ENCODE data around the gene HAPSTR1. TPM values are rescaled to one million over a fixed set of nuclear protein-coding genes. Genes with fewer than 3 reads are reported as not detected.

Gene HAPSTR1
- total RNA-seq, 1 donor, result 86.8 TPM

- DNase-seq (ENCODE audit: low read depth), result no peak
- TF ChIP-seq CTCF (IDR thresholded peaks at IDR 0.05; ENCODE audit: insufficient read depth, low read depth, low read length), result no peak
- H3K4me3 ChIP-seq (ENCODE audit: low read depth, low read length), result no peak overlapping the region
Measured at GRCh38 chr16:9125658-9126505, 34.4 kb downstream of the HAPSTR1 start.

- no peak for TF ChIP-seq CTCF (IDR thresholded peaks at IDR 0.05; ENCODE audit: insufficient read depth, low read depth, low read length)
- no peak for DNase-seq (ENCODE audit: low read depth)
- no peak overlapping the region for H3K4me3 ChIP-seq (ENCODE audit: low read depth, low read length)
Measured at GRCh38 chr16:9126609-9127008, 35.2 kb downstream of the HAPSTR1 start.

GRCh38 chr16:9128346-9129342 lies 37.2 kb downstream of the HAPSTR1 start:
- DNase-seq (ENCODE audit: low read depth), result no peak
- H3K4me3 ChIP-seq (ENCODE audit: low read depth, low read length), result no peak overlapping the region
- no peak for TF ChIP-seq CTCF (IDR thresholded peaks at IDR 0.05; ENCODE audit: insufficient read depth, low read depth, low read length)

- DNase-seq (ENCODE audit: low read depth), result no peak
Measured at GRCh38 chr16:9134306-9134705, 42.9 kb downstream of the HAPSTR1 start.

GRCh38 chr16:9134739-9135138 lies 43.3 kb downstream of the HAPSTR1 start:
- H3K4me3 ChIP-seq (ENCODE audit: low read depth, low read length), result no peak overlapping the region
- DNase-seq (ENCODE audit: low read depth), result peak; percentile 56
- TF ChIP-seq CTCF (IDR thresholded peaks at IDR 0.05; ENCODE audit: insufficient read depth, low read depth, low read length), result peak; percentile 64

More at GRCh38 chr16:9134306-9134705, 42.9 kb downstream of the HAPSTR1 start:
- H3K4me3 ChIP-seq (ENCODE audit: low read depth, low read length), result no peak overlapping the region
- TF ChIP-seq CTCF (IDR thresholded peaks at IDR 0.05; ENCODE audit: insufficient read depth, low read depth, low read length), result no peak

GRCh38 chr16:9135797-9136196 lies 44.4 kb downstream of the HAPSTR1 start:
- TF ChIP-seq CTCF (IDR thresholded peaks at IDR 0.05; ENCODE audit: insufficient read depth, low read depth, low read length), result no peak
- DNase-seq (ENCODE audit: low read depth), result peak; percentile 48
- H3K4me3 ChIP-seq (ENCODE audit: low read depth, low read length), result no peak overlapping the region
